GM19467 (cell line): ENCODE measurements around the gene STAG3.
"Not testable (repeated sequence)": the region's sequence is repeated elsewhere in the genome, so short reads cannot be mapped to it uniquely, and the experiment has no call there.

ENCODE experiments used
- ATAC-seq: cut with Tn5 transposase; IDR thresholded peaks from one replicate; pipeline ENCODE4 v1.9.1; 2021; ENCODE audit warnings: mild to moderate bottlenecking, moderate library complexity; ENCODE audit not compliant: unreplicated experiment

STAG3 gene

GRCh38 chr7:100246121-100246864 lies 68.6 kb downstream of the STAG3 start:
- ATAC-seq, result not testable (repeated sequence)

DNA sequence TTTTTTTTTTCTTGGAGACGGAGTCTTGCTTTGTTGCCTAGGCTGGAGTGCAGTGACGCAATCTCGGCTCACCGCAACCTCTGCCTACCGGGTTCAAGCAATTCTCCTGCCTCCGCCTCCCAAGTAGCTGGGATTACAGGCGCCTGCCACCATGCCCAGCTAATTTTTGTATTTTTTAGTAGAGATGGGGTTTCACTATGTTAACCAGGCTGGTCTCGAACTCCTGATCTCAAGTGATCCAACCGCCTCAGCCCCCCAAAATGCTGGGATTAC lies 69.1 kb downstream of the STAG3 start:
- not testable (repeated sequence) for ATAC-seq

DNA sequence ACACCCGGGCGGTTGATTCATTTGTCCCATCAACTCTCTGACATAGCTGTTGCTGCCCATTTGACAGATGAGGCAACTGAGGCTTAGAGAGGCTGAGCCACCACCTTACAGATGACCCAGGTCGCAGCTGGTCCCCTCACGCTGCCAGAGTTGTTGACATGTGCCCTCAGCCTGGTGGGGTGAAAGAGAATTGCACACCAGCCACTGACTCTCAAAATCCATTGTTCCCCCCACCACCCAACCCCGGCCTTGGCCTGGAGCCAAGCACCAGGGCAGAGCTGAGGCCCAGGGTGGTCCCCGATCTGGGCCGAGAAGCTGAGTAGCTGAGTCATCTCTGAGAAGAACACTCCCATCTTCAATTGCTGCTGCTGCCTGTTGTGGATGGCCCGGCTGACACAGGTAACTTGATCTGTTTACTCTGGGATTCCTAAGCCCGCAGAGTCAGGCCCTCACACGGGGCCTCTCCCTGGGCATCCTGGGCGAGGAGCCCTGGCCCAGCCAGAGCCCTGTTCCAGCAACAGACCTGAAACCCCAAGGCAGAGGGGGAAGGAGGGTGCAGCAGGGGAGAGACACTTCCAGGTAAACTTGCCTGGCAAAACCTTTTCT lies 69.5 kb downstream of the STAG3 start:
- no peak for ATAC-seq

DNA sequence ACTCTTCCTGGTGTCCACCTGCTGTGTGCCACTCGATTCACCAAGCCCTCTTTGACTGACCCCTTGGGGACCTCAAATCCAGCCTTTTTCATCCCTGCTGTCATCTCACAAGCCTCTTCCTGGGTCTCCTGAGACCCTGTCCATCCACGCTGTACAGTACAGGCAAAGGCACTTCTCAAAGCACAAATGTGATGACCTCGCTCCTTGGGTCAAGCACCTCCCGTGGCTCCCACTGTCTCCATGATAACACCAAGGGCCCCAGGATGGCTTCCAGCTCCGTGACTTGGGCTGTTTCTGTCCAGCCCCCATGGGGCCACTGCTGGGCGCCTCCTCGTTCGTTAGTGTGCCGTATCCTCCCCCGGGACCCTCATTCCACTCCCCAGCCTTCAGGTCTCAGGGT lies 70.8 kb downstream of the STAG3 start:
- ATAC-seq, result no peak

GRCh38 chr7:100257017-100257416 lies 79.3 kb downstream of the STAG3 start:
- no peak for ATAC-seq

- ATAC-seq, result not testable (repeated sequence)
Measured at GRCh38 chr7:100259984-100260383, 82.3 kb downstream of the STAG3 start.

DNA sequence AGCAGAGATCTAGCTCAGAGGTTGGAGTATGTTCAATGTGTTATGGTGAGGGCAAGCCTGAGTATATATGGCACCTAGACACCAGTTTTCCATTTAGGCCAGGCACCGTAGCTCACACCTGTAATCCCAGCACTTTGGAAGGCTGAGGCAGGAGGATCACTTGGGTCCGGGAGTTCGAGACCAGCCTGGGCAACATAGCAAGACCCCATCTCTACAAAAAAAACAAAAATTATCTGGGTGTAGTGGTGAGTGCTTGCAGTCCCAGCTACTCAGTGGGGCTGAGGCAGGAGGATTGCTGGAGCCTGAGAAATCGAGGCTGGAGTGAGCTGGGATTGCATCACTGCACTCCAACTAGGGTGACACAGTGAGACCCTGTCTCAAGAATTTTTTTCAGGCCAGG lies 85.2 kb downstream of the STAG3 start:
- not testable (repeated sequence) for ATAC-seq
